GM12892 (cell line): ENCODE results near the gene SAP130.

ENCODE experiments used
- POLR2A ChIP-seq: IDR thresholded peaks from 2 replicates; pipeline ENCODE4 v1.6.1; 2011; ENCODE audit warnings: low read depth, low read length, control low read depth
- POLR2AphosphoS5 ChIP-seq: IDR thresholded peaks from 2 replicates; pipeline ENCODE4 v1.6.1; 2011; ENCODE audit warnings: low read depth, low read length, control low read depth
- TAF1 ChIP-seq: IDR thresholded peaks from 2 replicates; pipeline ENCODE4 v1.6.1; 2011; ENCODE audit warnings: low read depth, mild to moderate bottlenecking, control low read depth, low read length, borderline replicate concordance

DNA sequence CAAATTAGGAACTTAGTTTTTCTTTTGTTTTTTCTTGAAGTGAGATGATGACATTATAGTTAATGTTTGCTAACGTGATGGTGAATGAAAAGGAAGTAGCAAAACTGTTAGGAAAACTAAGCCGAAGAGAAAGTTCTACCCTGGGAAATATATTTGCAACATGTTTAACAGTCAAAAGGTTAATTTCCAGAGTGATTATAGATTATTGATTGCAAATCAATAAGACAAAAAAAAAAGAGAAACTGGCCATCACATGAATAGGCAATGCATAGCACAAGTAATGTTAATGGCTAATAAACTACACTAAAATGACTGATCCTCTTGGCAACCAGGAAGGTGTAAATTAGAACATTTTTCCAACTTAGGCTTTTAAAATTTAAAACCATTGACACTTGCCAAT, 116.1 kb downstream of the SAP130 start:
- TF ChIP-seq POLR2A (no peak), TAF1 (no peak), POLR2AphosphoS5 (no peak)
